C4-2B (cell line): ENCODE data around the gene SPATA31E1.

ENCODE experiments used
- ZFX ChIP-seq: fragments of 450-650 bp; IDR thresholded peaks from 2 replicates; pipeline ENCODE4 v1.6.1; 2017
- TF ChIP-seq, protein P1 (sequence below): fragments of 450-650 bp; conservative IDR thresholded peaks from 2 replicates; pipeline ENCODE4 v1.5.1; 2017; ENCODE audit warnings: mild to moderate bottlenecking

DNA sequence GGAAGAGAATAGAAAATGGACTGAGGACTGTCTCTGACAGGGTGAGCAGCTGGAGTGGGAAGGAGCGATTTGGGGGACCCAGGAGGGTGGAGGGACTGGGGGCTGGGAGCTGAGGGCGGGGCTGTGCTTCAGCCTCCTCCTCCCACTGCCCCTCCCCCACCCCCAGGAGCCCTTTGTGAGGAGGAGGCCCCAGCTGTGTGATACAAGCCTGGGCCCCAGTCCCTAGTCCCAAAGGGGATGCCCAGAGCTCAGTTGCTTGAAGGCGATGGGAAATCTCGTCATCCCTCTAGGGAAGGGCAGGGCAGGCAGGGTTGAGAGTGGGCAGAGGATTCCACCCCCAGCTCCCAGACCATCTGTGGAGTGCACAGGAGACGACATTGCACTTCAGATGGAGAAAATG, at the start of gene SPATA31E1:
- TF ChIP-seq, protein P1, sequence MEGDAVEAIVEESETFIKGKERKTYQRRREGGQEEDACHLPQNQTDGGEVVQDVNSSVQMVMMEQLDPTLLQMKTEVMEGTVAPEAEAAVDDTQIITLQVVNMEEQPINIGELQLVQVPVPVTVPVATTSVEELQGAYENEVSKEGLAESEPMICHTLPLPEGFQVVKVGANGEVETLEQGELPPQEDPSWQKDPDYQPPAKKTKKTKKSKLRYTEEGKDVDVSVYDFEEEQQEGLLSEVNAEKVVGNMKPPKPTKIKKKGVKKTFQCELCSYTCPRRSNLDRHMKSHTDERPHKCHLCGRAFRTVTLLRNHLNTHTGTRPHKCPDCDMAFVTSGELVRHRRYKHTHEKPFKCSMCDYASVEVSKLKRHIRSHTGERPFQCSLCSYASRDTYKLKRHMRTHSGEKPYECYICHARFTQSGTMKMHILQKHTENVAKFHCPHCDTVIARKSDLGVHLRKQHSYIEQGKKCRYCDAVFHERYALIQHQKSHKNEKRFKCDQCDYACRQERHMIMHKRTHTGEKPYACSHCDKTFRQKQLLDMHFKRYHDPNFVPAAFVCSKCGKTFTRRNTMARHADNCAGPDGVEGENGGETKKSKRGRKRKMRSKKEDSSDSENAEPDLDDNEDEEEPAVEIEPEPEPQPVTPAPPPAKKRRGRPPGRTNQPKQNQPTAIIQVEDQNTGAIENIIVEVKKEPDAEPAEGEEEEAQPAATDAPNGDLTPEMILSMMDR, result no peak
- TF ChIP-seq ZFX, result no peak
